GM12801 (cell line): ENCODE data around the gene RIMS4.

Experiments
- TF ChIP-seq, protein P1 (sequence below): IDR thresholded peaks from one replicate; pipeline ENCODE4 v1.5.1; 2011; ENCODE audit warnings: control low read depth; ENCODE audit not compliant: insufficient read length; ENCODE audit errors: extremely low read depth

RIMS4 gene

DNA sequence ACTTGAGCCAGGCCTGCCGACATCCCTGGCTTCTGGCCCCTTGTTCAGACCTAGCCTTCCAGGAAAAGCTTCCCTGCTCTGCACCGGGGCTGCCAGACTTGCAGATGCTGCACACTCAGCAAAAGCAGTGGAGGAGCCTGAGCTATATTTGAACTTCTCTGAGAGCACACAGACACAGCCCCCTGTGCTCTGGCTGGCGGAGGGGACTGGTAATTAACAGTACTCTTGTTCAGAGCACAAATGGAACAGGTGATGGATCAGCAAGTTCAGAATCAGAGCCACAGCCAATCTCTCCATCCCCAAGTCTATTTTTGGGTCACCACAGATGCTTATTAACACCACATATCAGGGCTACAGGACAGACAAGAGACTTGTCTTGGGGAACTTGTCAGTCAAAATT, 27.6 kb upstream of the RIMS4 start:
- TF ChIP-seq, protein P1, sequence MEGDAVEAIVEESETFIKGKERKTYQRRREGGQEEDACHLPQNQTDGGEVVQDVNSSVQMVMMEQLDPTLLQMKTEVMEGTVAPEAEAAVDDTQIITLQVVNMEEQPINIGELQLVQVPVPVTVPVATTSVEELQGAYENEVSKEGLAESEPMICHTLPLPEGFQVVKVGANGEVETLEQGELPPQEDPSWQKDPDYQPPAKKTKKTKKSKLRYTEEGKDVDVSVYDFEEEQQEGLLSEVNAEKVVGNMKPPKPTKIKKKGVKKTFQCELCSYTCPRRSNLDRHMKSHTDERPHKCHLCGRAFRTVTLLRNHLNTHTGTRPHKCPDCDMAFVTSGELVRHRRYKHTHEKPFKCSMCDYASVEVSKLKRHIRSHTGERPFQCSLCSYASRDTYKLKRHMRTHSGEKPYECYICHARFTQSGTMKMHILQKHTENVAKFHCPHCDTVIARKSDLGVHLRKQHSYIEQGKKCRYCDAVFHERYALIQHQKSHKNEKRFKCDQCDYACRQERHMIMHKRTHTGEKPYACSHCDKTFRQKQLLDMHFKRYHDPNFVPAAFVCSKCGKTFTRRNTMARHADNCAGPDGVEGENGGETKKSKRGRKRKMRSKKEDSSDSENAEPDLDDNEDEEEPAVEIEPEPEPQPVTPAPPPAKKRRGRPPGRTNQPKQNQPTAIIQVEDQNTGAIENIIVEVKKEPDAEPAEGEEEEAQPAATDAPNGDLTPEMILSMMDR: no peak

DNA sequence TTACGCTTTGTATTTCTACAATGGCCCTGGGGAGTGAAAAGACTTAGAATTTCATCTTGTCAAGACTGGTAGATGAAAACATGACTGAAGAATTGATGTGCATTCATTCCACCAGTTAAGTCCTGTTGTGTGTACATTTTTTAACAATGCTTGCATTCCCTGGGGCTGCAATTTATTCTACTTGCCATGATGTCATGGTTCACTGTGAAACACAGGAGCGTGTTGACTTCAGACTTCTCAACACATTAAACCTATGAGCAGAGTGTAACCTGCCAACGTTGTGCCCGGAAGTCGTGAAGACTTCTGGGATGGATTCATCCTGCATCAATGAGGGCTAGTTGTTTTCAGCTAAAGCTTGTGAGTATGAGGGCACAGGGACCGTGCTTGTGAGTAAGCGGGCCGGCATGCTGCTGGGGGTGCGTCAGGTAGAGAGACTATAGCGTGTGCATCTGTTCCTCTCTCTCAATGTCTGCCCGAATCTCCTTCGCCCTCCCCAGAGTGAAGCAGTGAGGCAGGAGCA, 26.3 kb upstream of the RIMS4 start:
- TF ChIP-seq, protein P1: no peak

DNA sequence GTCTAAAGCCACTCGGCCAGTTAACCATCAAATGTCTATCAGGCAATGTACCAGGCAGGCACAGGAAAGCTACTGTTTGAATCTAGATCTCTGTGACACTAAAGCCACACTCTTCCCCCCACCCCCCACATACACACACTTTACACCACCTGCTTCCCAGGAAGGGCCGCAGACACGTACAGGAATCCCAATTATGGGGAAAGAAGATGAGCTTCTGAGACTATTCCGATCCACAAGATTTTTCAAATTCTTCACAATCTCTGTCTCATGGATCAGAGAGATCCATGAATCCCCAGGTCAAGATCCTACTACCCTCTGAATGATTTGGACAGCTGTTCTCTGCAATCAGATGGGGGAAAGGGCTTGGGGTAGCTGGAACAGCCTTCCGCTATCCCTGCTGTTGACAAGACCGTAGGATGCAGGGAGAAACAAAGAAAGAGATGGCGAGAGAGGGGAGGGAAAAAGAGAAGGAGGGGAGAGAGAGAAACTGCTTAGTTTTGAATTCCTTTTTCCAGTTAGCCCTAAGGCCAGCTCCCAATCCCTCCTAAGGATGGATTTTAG, 25.4 kb upstream of the RIMS4 start:
- TF ChIP-seq, protein P1: no peak

DNA sequence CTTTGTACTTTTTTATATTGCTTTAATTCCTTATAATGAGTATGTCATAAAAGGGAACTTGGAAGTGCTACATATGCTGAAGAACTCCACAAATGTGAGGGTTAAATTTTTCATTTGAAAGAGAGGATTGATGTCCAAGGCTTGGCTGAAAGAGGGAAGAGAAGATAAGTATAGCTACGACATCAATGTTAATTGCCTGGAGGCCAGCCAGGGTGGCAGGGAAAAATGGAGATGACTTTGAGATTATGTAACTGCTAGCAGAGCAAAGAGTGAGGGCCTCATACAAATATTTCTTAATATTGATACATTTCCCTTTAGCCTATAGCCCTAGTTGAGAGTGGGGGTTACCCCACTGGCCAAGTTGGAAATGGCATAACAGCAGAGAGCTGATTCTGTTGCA, 24.8 kb upstream of the RIMS4 start:
- TF ChIP-seq, protein P1: no peak

DNA sequence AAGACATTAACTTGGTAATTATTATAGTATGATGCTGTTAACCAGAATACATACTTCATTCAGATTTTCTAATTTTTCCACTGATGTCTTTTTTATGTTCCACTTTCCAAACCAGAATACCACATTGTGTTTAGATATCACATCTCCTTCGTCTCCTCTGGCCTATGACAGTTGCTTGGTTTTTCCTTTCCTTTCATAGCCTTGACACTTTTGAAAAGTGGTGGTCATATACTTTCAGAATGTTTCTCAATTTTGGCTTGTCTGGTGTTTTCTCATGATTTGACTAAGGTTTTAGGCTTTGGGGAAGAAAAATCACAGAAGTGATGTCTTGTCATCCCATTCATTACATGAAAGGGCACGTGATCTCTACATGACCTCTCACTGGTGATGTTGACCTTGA, 24.3 kb upstream of the RIMS4 start:
- TF ChIP-seq, protein P1: no peak

DNA sequence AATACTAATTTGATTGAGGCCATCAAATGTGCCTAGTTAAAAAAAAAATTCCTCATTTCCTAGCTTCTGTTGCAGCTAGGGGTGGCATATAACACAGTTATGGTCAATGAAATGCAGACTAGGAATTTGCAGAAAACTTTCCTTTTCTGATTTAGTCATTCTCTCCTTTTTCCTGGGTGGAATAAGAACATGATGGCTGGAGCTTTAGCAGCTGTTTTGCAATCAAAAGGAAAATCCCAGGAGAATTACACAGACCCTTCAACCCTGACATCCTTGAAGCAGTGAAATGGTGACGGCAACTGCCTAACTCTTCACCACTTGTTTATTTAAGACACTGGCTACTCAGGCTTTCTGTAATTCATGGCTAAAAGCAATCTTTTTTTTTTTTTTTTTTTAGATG, 23.1 kb upstream of the RIMS4 start:
- TF ChIP-seq, protein P1: no peak

DNA sequence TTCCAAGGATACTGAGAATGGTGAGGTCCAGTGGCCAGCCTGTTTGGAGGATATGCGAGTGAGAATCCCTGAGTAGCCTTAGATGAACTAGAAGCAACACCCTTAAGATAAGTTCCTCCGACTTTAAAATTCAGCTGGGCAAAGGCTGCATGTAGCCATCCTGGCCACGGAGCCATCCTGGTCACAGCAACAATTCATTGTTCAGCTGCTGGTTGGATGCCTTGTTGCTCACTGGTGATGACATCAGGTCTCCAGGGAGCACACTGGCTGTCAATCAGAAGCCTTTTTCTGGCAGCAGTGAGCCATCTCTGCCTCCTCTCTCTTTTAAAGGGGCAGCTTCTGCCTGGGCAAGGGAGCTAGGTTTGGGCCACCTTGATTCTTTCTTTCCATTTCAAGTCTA, 22.4 kb upstream of the RIMS4 start:
- TF ChIP-seq, protein P1: no peak
